ENCODE results near the gene MAP2K4.

The MAP2K4 gene

GRCh38 chr17:12178644-12179330 is 158.1 kb downstream of the MAP2K4 start:
- DNase-seq, result no peak

DNA sequence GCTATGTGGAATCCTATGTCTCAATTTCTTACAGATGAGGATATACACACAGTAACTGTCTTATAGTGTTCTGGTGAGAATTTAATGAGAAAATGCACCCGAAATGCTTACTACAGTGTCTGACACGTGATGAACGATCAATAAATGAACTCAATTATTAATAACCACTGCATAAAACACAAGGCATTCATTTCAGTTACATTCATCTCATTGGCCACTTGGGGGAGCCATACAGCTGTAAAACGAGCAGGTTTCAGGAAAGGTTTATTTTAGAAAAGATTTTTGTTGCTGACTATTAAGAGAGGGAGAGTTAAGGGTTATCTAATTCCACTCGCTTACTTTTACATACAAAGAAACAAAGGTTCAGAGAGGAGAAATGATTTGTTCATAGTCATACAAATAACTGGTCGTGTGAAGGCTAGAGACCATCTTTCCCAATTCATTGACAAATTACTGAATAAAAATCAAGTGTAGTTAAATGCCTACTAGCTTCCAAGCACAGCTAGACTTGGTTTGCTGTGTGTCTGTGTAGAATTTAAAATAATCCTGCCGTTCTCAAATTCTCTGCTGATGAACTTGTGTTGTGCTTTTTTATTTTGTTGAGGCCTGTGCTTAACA is 160.1 kb downstream of the MAP2K4 start:
- no peak for DNase-seq

GRCh38 chr17:12187658-12188057 is 167.0 kb downstream of the MAP2K4 start:
- DNase-seq, result no peak

GRCh38 chr17:12193144-12193735 is 172.6 kb downstream of the MAP2K4 start:
- no peak for DNase-seq
